GM21576 (cell line): ENCODE results near the gene FARSA.
"Not testable (repeated sequence)": the region's sequence is repeated elsewhere in the genome, so short reads cannot be mapped to it uniquely, and the experiment has no call there.

Source experiments
- ATAC-seq: cut with Tn5 transposase; IDR thresholded peaks from one replicate; pipeline ENCODE4 v1.9.1; 2021; ENCODE audit warnings: mild to moderate bottlenecking, moderate library complexity; ENCODE audit not compliant: unreplicated experiment

FARSA gene

GRCh38 chr19:12891553-12892021, 41.9 kb downstream of the FARSA start:
- ATAC-seq = no peak

GRCh38 chr19:12890787-12891552, 42.5 kb downstream of the FARSA start, which contains the start of gene GCDH:
Gene GCDH (plus strand): TSS chr19:12891160. CDS start chr19:12891305, 145 bp downstream.
- peak; percentile 88 for ATAC-seq

GRCh38 chr19:12890299-12890786, 43.2 kb downstream of the FARSA start:
- ATAC-seq = not testable (repeated sequence)

DNA sequence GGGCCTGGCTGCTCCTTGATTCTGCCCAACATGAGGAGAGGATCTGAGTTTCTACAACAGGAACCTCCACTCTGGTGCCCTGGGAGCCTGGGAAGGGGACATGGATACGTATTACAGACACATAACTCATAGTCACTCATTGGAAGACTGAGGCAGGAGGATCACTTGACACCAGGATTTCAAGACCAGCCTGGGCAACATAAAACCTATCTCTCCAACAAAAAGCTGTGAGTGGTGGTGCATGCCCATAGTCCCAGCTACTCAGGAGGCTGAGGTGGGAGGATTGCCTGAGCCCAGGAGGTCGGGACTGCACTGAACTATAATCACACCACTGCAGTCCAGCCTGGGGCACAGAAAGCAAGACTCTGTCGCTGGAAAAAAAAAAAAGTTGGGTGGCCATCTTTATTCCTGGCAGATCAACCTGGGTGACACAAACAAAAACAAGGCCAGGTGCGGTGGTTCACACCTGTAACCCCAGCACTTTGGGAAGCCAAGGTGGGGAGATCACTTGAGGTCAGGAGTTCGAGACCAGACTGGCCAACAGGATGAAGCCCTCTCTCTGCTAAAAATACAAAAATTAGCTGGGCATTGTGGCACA, 45.4 kb downstream of the FARSA start:
- ATAC-seq = no peak

DNA sequence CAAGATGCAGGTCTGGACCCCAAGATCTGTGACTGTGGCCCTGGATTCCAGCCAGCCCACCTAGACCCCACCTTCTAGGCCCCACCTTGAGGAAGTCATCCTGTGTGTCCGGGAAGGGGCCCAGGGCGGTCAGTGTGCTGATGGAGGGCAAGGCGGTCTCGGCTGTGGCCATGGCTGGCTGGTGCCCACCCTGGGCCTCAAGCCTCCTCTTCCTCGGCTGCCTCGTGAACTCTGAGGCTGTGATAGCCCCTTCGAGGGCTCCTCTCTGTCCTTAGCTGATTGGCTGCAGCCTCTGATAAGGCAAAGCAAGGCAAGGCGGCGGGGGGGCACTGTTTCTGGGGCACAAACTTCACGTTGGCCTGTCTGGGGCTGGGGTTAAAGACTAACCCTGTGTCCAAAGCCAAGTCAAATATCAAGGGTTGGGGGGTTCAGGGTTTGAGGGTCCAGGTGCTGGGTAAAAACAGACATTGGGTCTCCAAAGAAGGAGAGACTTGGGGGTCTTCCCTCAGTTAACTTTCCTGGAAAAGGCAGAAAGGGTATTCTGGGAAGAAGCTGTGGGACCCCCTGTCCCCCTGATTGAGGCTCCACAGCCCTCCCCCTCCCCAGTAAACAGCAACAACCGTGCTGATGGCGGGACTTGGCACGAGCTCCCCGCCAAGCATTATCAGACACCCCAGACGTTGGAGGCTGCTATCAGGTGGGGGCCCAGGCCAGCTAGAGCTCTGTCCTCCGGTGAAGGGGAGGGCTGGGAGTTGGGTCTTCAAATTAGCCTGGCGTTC, 46.4 kb downstream of the FARSA start, which contains the start of gene KLF1:
TSS of gene KLF1 (minus strand) at position 233 of the 779 bp plus-strand sequence. CDS start at position 172, 61 bp downstream.
- ATAC-seq = no peak

- no peak for ATAC-seq
Observed at GRCh38 chr19:12886651-12886968, 46.9 kb downstream of the FARSA start.

- no peak for ATAC-seq
Observed at GRCh38 chr19:12885749-12886650, 47.5 kb downstream of the FARSA start.

DNA sequence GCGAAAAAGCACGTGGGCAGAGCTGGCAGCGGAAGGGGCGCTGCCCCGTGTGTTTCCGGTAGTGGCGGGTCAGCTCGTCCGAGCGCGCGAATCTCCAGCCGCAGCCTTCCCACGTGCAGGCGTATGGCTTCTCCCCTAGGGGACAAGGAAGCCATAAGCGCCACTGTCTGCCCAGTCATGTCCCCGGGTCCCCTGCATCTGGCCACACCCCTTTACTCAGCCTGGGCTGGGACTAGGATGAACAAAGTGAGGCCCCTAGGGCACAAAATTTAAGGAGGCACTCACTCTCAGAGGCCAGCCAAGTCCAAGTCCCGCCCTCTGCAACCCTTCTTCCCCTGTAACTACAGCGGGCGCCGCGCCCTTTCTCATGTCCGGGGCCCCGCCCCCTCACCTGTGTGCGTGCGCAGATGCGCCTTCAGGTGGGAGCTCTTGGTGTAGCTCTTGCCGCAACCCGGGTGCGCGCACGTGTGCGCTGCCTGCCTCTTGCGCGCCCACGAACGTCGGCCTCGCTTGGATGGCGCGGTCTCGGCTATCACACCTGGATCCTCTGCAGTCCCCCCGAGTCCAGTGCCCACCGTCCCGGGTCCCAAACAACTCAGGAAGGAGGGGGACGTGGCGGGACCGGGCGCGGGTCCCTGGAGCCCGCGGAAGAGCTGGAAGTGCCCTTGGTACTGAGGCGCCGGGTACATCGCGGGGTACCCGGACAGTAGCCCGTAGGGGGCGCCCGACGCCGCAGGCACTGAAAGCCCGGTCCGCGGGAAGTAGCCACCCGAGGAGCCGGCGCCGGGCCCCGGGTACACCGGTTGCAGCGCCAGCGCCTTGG, 48.4 kb downstream of the FARSA start:
- ATAC-seq = no peak

- no peak for ATAC-seq
Observed at GRCh38 chr19:12884627-12884925, 48.9 kb downstream of the FARSA start.

DNA sequence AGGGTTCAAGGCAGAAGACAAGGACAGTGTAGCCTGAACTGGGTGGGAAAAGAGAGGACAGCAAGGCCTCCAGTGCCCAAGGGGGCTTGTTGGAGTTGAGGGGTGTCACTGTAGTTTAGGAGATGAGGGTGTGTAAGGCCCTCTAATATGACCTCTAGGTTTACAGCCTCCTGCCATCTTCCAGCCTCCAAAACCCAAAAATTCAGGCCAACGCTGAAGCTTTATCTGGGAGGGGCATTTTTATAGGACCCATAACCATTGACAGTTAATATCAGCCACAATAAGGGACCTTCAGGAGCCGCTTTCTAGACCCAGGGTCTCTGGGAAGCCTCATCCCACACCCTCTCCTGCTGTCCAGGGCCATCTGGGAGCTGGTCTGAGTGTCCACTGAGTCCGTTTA, 49.3 kb downstream of the FARSA start:
- no peak for ATAC-seq

GRCh38 chr19:12882589-12882988, 50.9 kb downstream of the FARSA start:
- no peak for ATAC-seq

DNA sequence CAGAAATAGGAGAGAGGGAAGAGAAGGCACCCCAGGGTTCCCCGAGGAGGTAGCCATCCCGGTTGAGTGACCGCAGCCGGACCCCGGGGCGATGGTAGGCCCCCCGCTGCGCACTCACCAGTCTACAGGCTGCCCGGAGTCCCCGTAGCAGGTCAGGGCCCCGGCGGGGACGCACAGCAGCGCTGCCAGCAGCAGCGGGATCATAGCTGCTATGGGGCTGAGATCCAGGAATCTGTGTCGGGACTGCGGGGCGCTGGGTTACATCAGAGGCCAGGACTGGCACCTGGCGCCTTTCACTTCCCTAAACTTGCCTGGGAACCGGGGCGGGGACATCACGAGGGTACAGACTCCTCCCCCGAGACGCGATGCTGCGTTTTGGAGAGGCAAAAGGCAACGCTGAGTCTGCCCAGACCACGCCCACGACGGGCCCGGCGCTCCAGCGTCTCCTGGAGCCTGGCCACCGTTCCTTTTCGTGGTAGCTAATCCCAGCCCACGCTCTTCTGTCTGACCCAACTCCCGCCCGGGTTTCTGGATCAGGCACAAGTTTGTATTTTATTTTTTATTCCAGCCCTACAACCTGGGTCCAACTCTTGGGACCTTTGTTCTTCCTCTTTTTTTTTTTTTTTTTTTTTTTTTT, 52.2 kb downstream of the FARSA start, which contains the start of gene DNASE2:
TSS of gene DNASE2 (minus strand) at position 278 of the 637 bp plus-strand sequence. CDS start at position 204, 74 bp downstream.
- ATAC-seq = peak; percentile 71

- ATAC-seq = peak; percentile 26
Observed at GRCh38 chr19:12880551-12881171, 52.9 kb downstream of the FARSA start.

- ATAC-seq = no peak
Observed at GRCh38 chr19:12875086-12875485, 58.4 kb downstream of the FARSA start.

GRCh38 chr19:12873891-12874745, 59.4 kb downstream of the FARSA start:
- no peak for ATAC-seq

- no peak for ATAC-seq
Observed at GRCh38 chr19:12872941-12873890, 60.3 kb downstream of the FARSA start.
